ENCODE data around the gene ROGDI. TPM values are rescaled to one million over a fixed set of nuclear protein-coding genes. Genes with fewer than 3 reads are reported as not detected.

Gene ROGDI
- total and polyA plus RNA-seq, 4 donors = 14.0 to 28.1 (median 17.4) TPM

DNA sequence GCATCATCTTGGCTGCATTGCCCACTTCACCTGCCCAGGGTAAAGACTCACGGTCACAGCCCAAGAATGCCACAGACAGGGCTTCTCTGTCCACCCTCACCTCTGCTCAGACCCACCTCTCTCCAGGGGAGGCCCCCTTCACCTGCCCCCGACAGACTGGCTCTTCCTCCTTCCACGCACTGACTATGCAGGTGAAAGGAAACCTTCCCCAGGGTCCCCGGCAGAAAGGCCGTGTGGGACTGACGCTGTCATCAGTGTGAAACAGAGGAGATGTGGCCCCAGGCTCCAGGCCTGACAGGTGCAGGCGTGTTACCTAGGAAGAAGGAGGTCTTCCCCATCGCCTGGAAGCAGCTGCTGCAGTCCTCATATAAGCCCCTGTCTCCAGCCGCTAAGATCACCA is 9.3 kb upstream of the ROGDI start:
- Histone ChIP-seq H3K9ac (ENCODE audit: low read depth in 1 of 2, low read length in 2 of 2) (no peak overlapping the region), H3K4me1 (ENCODE audit: control insufficient read depth in 4 of 4, insufficient read depth in 4 of 4, low read length in 3 of 4) (no peaks in the 10 kb centered on the region), H3K36me3 (ENCODE audit: control insufficient read depth in 4 of 4, insufficient read depth in 3 of 4, low read depth in 1 of 4, low read length in 3 of 4) (peaks cover 15 to 58% (median 30%) of the 10 kb centered on the region in 4 donors), H3K27me3 (ENCODE audit: control insufficient read depth in 4 of 4, insufficient read depth in 4 of 4, low read length in 3 of 4) (no peaks in the 10 kb centered on the region), H3K27ac (ENCODE audit: low read depth in 1 of 2, low read length in 2 of 2) (no peak overlapping the region), H3K9me3 (ENCODE audit: control insufficient read depth in 4 of 4, low read length in 3 of 4) (no peaks in the 10 kb centered on the region), H3K4me3 (ENCODE audit: low read depth in 1 of 3, low read length in 3 of 3) (no peak overlapping the region)
- DNase-seq (ENCODE audit: low spot score) = no peak
- TF ChIP-seq HNF4A (conservative IDR thresholded peaks at IDR 0.05) (no peak), HNF4G (IDR thresholded peaks at IDR 0.05) (no peak), RXRA (IDR thresholded peaks at IDR 0.05) (no peak), SP1 (IDR thresholded peaks at IDR 0.05) (no peak), EGR1 (IDR thresholded peaks at IDR 0.05; ENCODE audit: low read depth in 2 of 2) (no peak), TAF1 (conservative IDR thresholded peaks at IDR 0.05) (no peak), FOXA2 (IDR thresholded peaks at IDR 0.05) (no peak), MAX (IDR thresholded peaks at IDR 0.05) (no peak), ATF3 (IDR thresholded peaks at IDR 0.05) (no peak), REST (IDR thresholded peaks at IDR 0.05) (no peak), YY1 (IDR thresholded peaks at IDR 0.05) (no peak), NR2F2 (IDR thresholded peaks at IDR 0.05) (no peak), ZBTB33 (IDR thresholded peaks at IDR 0.05) (no peak), JUND (IDR thresholded peaks at IDR 0.05) (no peak), FOXA1 (IDR thresholded peaks at IDR 0.05) (no peak), GABPA (IDR thresholded peaks at IDR 0.05 in 1 of 2, conservative IDR thresholded peaks at IDR 0.05 in 1 of 2) (no peak)
- WGBS = 96% methylated on average over 9 of the region's 9 CpGs

DNA sequence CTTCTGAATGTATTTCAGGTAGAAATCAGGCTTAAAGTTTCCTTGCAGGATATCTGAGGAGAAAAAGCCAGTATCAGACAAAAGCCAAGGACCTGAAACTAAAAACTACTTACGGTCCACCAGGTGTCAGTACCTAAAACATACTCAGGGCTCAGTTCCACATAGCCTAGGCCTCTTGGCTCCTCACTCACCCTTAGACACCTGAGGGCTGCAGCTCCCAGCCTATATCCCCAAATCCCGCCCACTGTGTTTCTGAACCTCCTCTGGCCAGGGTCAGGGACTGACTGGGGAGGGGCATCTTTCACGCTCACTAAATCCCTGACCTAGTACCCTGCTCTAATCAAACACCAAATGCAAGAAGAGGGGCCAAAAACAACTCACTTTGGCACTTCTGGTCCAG is 8.8 kb upstream of the ROGDI start:
- no peaks in the 10 kb centered on the region for H3K27me3 ChIP-seq (ENCODE audit: control insufficient read depth in 4 of 4, insufficient read depth in 4 of 4, low read length in 3 of 4)
- peaks cover 15 to 56% (median 30%) of the 10 kb centered on the region in 4 donors for H3K36me3 ChIP-seq (ENCODE audit: control insufficient read depth in 4 of 4, insufficient read depth in 3 of 4, low read depth in 1 of 4, low read length in 3 of 4)
- no peaks in the 10 kb centered on the region for H3K9me3 ChIP-seq (ENCODE audit: control insufficient read depth in 4 of 4, low read length in 3 of 4)
- no peaks in the 10 kb centered on the region for H3K4me1 ChIP-seq (ENCODE audit: control insufficient read depth in 4 of 4, insufficient read depth in 4 of 4, low read length in 3 of 4)
- H3K4me3 ChIP-seq (ENCODE audit: low read depth in 1 of 3, low read length in 3 of 3) = no peak overlapping the region
- no peak overlapping the region for H3K27ac ChIP-seq (ENCODE audit: low read depth in 1 of 2, low read length in 2 of 2)
- DNase-seq (ENCODE audit: low spot score) = no peak
- no peak overlapping the region for H3K9ac ChIP-seq (ENCODE audit: low read depth in 1 of 2, low read length in 2 of 2)
- WGBS = 95% methylated on average over 3 of the region's 3 CpGs
- no peak for TF ChIP-seq ATF3 (IDR thresholded peaks at IDR 0.05)
- no peak for TF ChIP-seq MAX (IDR thresholded peaks at IDR 0.05)
- TF ChIP-seq JUND (IDR thresholded peaks at IDR 0.05) = no peak
- no peak for TF ChIP-seq FOXA1 (IDR thresholded peaks at IDR 0.05)
- TF ChIP-seq RAD21 (IDR thresholded peaks at IDR 0.05) = no peak
- no peak for TF ChIP-seq ZBTB33 (IDR thresholded peaks at IDR 0.05)
- no peak for TF ChIP-seq HNF4A (conservative IDR thresholded peaks at IDR 0.05)
- TF ChIP-seq CTCF (IDR thresholded peaks at IDR 0.05; ENCODE audit: low read depth, low read length, missing input control) = no peak
- TF ChIP-seq REST (IDR thresholded peaks at IDR 0.05) = no peak
- no peak for TF ChIP-seq SP1 (IDR thresholded peaks at IDR 0.05)

All from liver (tissue), 9 donors.